CD14-positive monocyte (primary cell): ENCODE data around the gene ACIN1. TPM values are rescaled to one million over a fixed set of nuclear protein-coding genes. Genes with fewer than 3 reads are reported as not detected.
A peak's percentile ranks its signal among the peaks of the same experiment; 100 is the strongest.

Experiments used
- DNase-seq, 3 donors: peaks; one replicate each; pipeline ENCODE4 v3.0.0-alpha.2; 2011 to 2022
- H2AFZ ChIP-seq: 2 replicates; pipeline ENCODE4 v1.6.0; 2012; ENCODE audit warnings: mild to moderate bottlenecking, low read depth, low read length, inconsistent platforms; ENCODE audit not compliant: insufficient read depth, poor library complexity, severe bottlenecking
- H3K27ac ChIP-seq, 2 donors: 1 replicate in 1 of 2; 2 replicates in 1 of 2; pipeline ENCODE4 v1.5.1; 2012 to 2013; ENCODE audit warnings: low read length in 2 of 2, control low read depth in 1 of 2, inconsistent platforms in 1 of 2, low read depth in 1 of 2, mild to moderate bottlenecking in 1 of 2
- H3K27me3 ChIP-seq, 2 donors: one replicate each; pipeline versions ENCODE4 v1.6.0 to v1.6.1; 2011 to 2013; ENCODE audit warnings: low read length in 2 of 2; ENCODE audit not compliant: control insufficient read depth in 2 of 2, insufficient read depth in 2 of 2
- H3K36me3 ChIP-seq, 2 donors: replicated peaks in 1 of 2; 1 replicate in 1 of 2; 2 replicates in 1 of 2; pipeline versions ENCODE4 v1.5.1 to v1.6.1; 2012 to 2013; ENCODE audit warnings: low read length in 2 of 2, control low read depth in 1 of 2, inconsistent platforms in 1 of 2, mild to moderate bottlenecking in 1 of 2; ENCODE audit not compliant: insufficient read depth in 2 of 2, control insufficient read depth in 1 of 2
- H3K4me1 ChIP-seq, 2 donors: 1 replicate in 1 of 2; 2 replicates in 1 of 2; pipeline versions ENCODE4 v1.5.1 to v1.6.1; 2012 to 2013; ENCODE audit warnings: low read length in 2 of 2, control low read depth in 1 of 2, inconsistent platforms in 1 of 2, mild to moderate bottlenecking in 1 of 2, moderate library complexity in 1 of 2; ENCODE audit not compliant: insufficient read depth in 2 of 2, control insufficient read depth in 1 of 2
- H3K4me2 ChIP-seq: replicated peaks from 2 replicates; pipeline ENCODE3; 2012; ENCODE audit warnings: low read length, moderate library complexity, mild to moderate bottlenecking; ENCODE audit not compliant: poor library complexity, severe bottlenecking; ENCODE audit errors: extremely low read depth
- H3K4me3 ChIP-seq, 3 experiments: fragments of 200-600 bp in 1 of 3; sonication (generic) in 1 of 3; replicated peaks in 1 of 3; 1 replicate in 2 of 3; 2 replicates in 1 of 3; pipeline ENCODE4 v1.5.1; 2011 to 2013; ENCODE audit warnings: low read length in 3 of 3, mild to moderate bottlenecking in 3 of 3, control low read depth in 2 of 3, low read depth in 2 of 3, inconsistent platforms in 1 of 3, moderate library complexity in 1 of 3
- H3K79me2 ChIP-seq: 2 replicates; pipeline ENCODE4 v1.6.0; 2012; ENCODE audit warnings: mild to moderate bottlenecking, control low read depth, inconsistent platforms, low read length, moderate library complexity; ENCODE audit not compliant: insufficient read depth
- H3K9ac ChIP-seq: 2 replicates; pipeline ENCODE4 v1.6.0; 2017; ENCODE audit warnings: low read length, mild to moderate bottlenecking; ENCODE audit not compliant: insufficient read depth, poor library complexity, severe bottlenecking
- H3K9me3 ChIP-seq, 2 donors: replicated peaks in 1 of 2; 1 replicate in 1 of 2; 2 replicates in 1 of 2; pipeline versions ENCODE4 v1.5.1 to v1.6.1; 2012 to 2013; ENCODE audit warnings: low read length in 2 of 2, control low read depth in 1 of 2; ENCODE audit not compliant: control insufficient read depth in 1 of 2, insufficient read depth in 1 of 2
- H4K20me1 ChIP-seq: 2 replicates; pipeline ENCODE4 v1.6.0; 2012; ENCODE audit warnings: mild to moderate bottlenecking, low read length, control low read depth, moderate library complexity; ENCODE audit not compliant: insufficient read depth
- H3K27ac Mint-ChIP-seq, 7 donors: one replicate each; pipeline ENCODE4 v1.8.0; 2020; ENCODE audit warnings: mild to moderate bottlenecking in 7 of 7, mixed read lengths in 7 of 7, moderate library complexity in 6 of 7, inconsistent platforms in 2 of 7
- H3K27me3 Mint-ChIP-seq, 3 donors: one replicate each; pipeline ENCODE4 v1.8.0; 2021 to 2022; ENCODE audit warnings: low read depth in 3 of 3, mild to moderate bottlenecking in 3 of 3, mixed read lengths in 3 of 3, moderate library complexity in 3 of 3, inconsistent platforms in 1 of 3
- H3K36me3 Mint-ChIP-seq, 2 donors: one replicate each; pipeline ENCODE4 v1.8.0; 2020; ENCODE audit warnings: mixed read lengths in 2 of 2, inconsistent platforms in 1 of 2, mild to moderate bottlenecking in 1 of 2
- H3K4me1 Mint-ChIP-seq: one replicate; pipeline ENCODE4 v1.8.0; 2020; ENCODE audit warnings: mild to moderate bottlenecking, mixed read lengths
- H3K4me3 Mint-ChIP-seq, 2 donors: one replicate each; pipeline ENCODE4 v1.8.0; 2020; ENCODE audit warnings: mild to moderate bottlenecking in 2 of 2, mixed read lengths in 2 of 2, moderate library complexity in 1 of 2
- H3K9me3 Mint-ChIP-seq, 7 donors: one replicate each; pipeline ENCODE4 v1.8.0; 2020 to 2022; ENCODE audit warnings: mixed read lengths in 7 of 7, mild to moderate bottlenecking in 6 of 7, moderate library complexity in 6 of 7, inconsistent platforms in 2 of 7
- CTCF ChIP-seq: fragments of 200-600 bp; IDR thresholded peaks from one replicate; pipeline ENCODE4 v1.8.0; 2022; ENCODE audit warnings: antibody characterized with exemption, mild to moderate bottlenecking
- WGBS: methylation state at CpG from one replicate; pipeline ENCODE4 v1.1.5; 2013; ENCODE audit warnings: missing lambda C conversion rate; ENCODE audit not compliant: insufficient coverage; 5-methylcytosine and 5-hydroxymethylcytosine counted together
- intact Hi-C, 2 donors: fragments of 100-400 bp; cut with micrococcal nuclease; formaldehyde crosslinking; loops; one replicate each; pipeline versions ENCODE4 v1.15.0 to v1.15.1; 2023
- polyA plus RNA-seq, 3 donors: library from polyadenylated mRNA; depleted of rRNA in 1 of 3; unstranded in 2 of 3; stranded (reverse) in 1 of 3; fragments of 300-500 nt in 2 of 3; fragments of >200 nt in 1 of 3; fragmentation: Illumina TruSeq in 2 of 3; gene quantifications; 1 replicate in 2 of 3; 2 replicates in 1 of 3; pipeline ENCODE4 v1.2.3, GENCODE V29; 2012 to 2021

The ACIN1 gene
- polyA plus RNA-seq, 3 donors: 2.8 to 159 (median 5.4) TPM

GRCh38 chr14:23115039-23115731, 20.2 kb upstream of the ACIN1 start:
- Histone ChIP-seq H3K79me2 (peaks cover 35% of the 10 kb centered on the region), H2AFZ (peak overlapping the region; percentile 20)
- H3K4me1 Mint-ChIP-seq: peaks cover 69% of the 10 kb centered on the region

GRCh38 chr14:23114669-23115038, 19.7 kb upstream of the ACIN1 start:
- no peaks in the 10 kb centered on the region for H3K36me3 ChIP-seq
- H3K4me1 ChIP-seq: peaks cover 61 to 81% of the 10 kb centered on the region in 2 donors
- peaks cover 0 to 6% of the 10 kb centered on the region in 2 donors for H3K36me3 Mint-ChIP-seq
- peak overlapping the region; percentile 1 for H3K4me2 ChIP-seq
- intact Hi-C loops: loop anchor here in 1 of 2 donors (5.0 kb wide), 1 partner anchor 37 kb away; no protein-coding TSS in a partner anchor
- peaks cover 64% of the 10 kb centered on the region for H3K4me1 Mint-ChIP-seq
- H3K9me3 Mint-ChIP-seq: no peaks in the 10 kb centered on the region
- peaks cover 0 to 4% (median 0%) of the 10 kb centered on the region in 3 donors for H3K27me3 Mint-ChIP-seq
- no peak overlapping the region for H3K4me3 Mint-ChIP-seq
- H3K79me2 ChIP-seq: peaks cover 35% of the 10 kb centered on the region
- H3K27me3 ChIP-seq: no peaks in the 10 kb centered on the region
- no peak for TF ChIP-seq CTCF
- H3K27ac Mint-ChIP-seq: peak overlapping the region in 2 of 7 donors; percentile 44 to 77
- no peak overlapping the region for H2AFZ ChIP-seq
- no peak overlapping the region for H3K4me3 ChIP-seq
- no peak for DNase-seq
- WGBS: no CpG with 5 or more reads among the region's 4 CpGs
- no peak overlapping the region for H3K27ac ChIP-seq
- H3K9ac ChIP-seq: no peak overlapping the region
- H4K20me1 ChIP-seq: no peaks in the 10 kb centered on the region
- H3K9me3 ChIP-seq: no peaks in the 10 kb centered on the region

More at GRCh38 chr14:23115039-23115731, 20.2 kb upstream of the ACIN1 start:
- intact Hi-C loops: no loop called here
- no peaks in the 10 kb centered on the region for H3K27me3 ChIP-seq
- Mint-ChIP-seq H3K4me3 (no peak overlapping the region), H3K36me3 (peaks cover 0 to 6% of the 10 kb centered on the region in 2 donors), H3K27ac (peak overlapping the region in 4 of 7 donors; percentile 17 to 77 (median 37)), H3K27me3 (peaks cover 0 to 4% (median 0%) of the 10 kb centered on the region in 3 donors), H3K9me3 (no peaks in the 10 kb centered on the region)
- H3K9me3 ChIP-seq: no peaks in the 10 kb centered on the region
- H3K36me3 ChIP-seq: no peaks in the 10 kb centered on the region
- no peak overlapping the region for H3K4me3 ChIP-seq
- no peaks in the 10 kb centered on the region for H4K20me1 ChIP-seq
- H3K9ac ChIP-seq: no peak overlapping the region
- peak overlapping the region; percentile 1 for H3K4me2 ChIP-seq
- no peak overlapping the region for H3K27ac ChIP-seq
- DNase-seq: peak; percentile 38 to 72 (median 62)
- WGBS: 47% methylated on average over 4 of the region's 10 CpGs
- TF ChIP-seq CTCF: no peak
- peaks cover 66 to 87% of the 10 kb centered on the region in 2 donors for H3K4me1 ChIP-seq
